Activated CD8-positive, alpha-beta memory T cell treated with anti-CD3 and anti-CD28 coated beads for 36 hours (primary cell): ENCODE results near the gene DDR1. TPM values are rescaled to one million over a fixed set of nuclear protein-coding genes. Genes with fewer than 3 reads are reported as not detected.

ENCODE experiments used
- CTCF ChIA-PET: fragments of 350-600 bp; sonication (Branson Sonifier 250); formaldehyde crosslinking; loops from one replicate; lab custom pipeline; 2021; ENCODE audit warnings: antibody characterized with exemption; lab: Charles Lee
- POLR2A ChIA-PET: fragments of 350-600 bp; sonication (Branson Sonifier 250); formaldehyde crosslinking; loops from one replicate; lab custom pipeline; 2021; ENCODE audit warnings: antibody characterized with exemption; lab: Charles Lee
- total RNA-seq, 2 experiments: library from RNA; stranded (reverse); gene quantifications; one replicate each; pipeline ENCODE4 v1.2.3, GENCODE V29; 2021

DDR1 gene
- total RNA-seq, 2 experiments from 2014 or later = 8.6 to 8.7 TPM

DNA sequence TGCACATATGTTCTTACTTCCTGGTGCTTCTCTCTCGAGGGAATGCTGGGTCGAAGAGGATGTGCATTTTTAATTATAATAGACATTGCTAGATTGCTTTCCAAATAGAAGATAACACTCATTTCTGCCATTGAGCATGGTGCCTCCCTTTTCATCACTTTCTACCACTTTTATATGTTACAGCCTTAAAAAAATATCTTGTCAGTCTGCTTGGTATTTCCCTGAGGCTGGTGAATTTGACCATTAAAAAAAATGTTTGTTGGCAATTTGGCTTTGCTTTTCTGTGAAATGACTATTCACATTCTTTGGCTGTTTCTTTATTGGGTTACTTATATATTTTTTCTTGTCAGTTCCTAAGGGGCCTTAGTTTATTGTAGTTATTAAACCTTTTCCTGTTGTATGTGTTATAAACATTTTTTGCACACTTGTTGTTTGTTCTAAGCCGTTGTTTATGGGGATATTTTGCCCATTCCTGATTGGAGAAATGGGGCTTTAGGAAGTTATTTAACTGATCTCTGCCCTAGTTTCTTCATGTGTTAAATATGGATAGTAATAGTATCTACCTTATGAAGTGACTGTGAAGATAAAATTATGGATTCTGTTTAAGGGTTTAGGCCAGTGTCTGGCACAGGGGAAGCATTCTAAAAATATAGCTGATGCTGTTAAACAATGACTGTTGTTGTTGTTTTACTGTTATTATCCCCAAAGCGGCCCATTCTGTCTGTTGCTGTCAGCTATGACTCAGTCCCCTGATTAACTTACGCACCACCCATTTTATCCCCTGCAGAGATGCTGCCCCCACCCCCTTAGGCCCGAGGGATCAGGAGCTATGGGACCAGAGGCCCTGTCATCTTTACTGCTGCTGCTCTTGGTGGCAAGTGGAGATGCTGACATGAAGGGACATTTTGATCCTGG is 3.8 kb downstream of the DDR1 start:
- ChIA-PET POLR2A (no interaction called here), CTCF (interaction anchor here (1.2 kb wide), 1 partner anchor 8 kb away, joined by 4 read pairs; no protein-coding TSS in a partner anchor)

DNA sequence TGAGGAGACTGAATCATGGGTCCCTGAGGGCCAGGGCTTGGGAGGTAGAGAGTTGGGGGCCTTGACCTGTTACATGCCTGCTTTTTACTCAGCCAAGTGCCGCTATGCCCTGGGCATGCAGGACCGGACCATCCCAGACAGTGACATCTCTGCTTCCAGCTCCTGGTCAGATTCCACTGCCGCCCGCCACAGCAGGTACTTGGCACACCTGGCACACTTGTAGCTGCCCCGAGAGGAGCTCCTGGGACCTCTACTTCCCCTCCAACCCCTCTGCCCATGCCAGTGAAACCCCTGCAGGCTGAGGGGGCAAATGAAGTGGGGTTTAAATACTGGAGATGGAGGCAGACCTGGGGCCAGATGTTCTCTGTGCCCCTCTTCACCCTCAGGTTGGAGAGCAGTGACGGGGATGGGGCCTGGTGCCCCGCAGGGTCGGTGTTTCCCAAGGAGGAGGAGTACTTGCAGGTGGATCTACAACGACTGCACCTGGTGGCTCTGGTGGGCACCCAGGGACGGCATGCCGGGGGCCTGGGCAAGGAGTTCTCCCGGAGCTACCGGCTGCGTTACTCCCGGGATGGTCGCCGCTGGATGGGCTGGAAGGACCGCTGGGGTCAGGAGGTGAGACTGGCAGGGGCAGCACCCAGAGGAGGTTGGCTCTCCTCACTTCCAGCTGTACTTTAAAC is 4.6 kb downstream of the DDR1 start:
- ChIA-PET CTCF (interaction anchor here (0.6 to 1.2 kb wide), 2 partner anchors 9 to 174 kb away, joined by 3 to 4 read pairs; no protein-coding TSS in a partner anchor), POLR2A (interaction anchor here (0.9 kb wide), 1 partner anchor 22 kb away, joined by 4 read pairs; no protein-coding TSS in a partner anchor)

DNA sequence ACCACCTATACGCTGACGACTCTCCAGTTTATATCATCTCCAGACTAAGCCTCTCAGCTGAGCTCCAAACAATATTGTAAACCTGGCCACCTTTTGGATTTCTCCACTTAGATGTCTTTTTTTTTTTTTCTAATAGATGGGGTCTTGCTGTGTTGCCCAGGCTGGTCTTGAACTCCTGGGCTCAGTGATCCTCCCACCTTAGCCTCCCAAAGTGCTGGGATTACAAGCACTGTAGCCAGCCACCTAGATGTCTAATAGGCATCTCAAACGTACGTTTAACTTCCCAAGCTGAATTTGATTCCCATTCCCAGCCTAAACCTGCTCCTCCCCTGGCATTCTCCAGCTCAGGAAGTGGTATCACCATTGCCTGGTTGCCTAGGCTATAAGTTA is 5.2 kb downstream of the DDR1 start:
- ChIA-PET POLR2A (interaction anchor here (0.9 kb wide), 1 partner anchor 23 kb away, joined by 4 read pairs; no protein-coding TSS in a partner anchor), CTCF (interaction anchor here (0.6 to 1.2 kb wide), 2 partner anchors 9 to 174 kb away, joined by 3 to 4 read pairs; no protein-coding TSS in a partner anchor)

DNA sequence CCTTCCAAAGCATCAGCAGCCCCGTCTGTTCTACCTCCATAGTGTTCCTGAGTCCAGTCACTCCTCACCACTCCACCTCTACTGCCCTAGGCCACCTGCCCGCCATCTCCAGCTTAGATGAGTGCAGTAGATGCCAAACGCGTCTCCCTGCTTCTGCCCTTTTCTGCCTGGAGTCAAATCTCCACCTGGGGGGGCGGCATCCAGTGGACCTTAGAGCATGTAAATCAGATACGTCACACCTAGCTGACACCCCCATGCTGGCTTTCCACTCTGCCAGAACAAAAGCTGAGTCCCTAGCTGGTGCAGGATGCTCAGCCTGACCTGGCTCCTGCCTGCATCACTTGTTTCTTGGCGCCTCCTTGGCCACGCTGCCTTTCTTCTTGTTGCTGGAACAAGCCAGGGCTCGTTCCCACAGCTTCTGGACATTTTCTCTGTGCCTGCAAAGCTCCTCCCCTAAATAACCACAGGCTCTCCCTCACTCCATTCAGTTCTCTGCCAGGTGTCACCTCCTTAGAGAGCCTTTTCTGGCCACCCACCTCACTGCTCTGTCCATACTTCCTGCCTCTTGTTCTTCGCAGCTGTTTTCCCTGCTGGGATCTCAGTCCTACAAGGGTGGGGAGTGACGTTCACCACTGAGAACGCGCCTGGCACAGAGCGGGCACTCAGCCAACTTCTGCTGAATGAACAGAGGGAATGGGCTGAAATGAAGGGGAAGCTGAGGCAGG is 5.8 kb downstream of the DDR1 start:
- POLR2A ChIA-PET = interaction anchor here (0.9 kb wide), 1 partner anchor 23 kb away, joined by 4 read pairs; no protein-coding TSS in a partner anchor
- CTCF ChIA-PET = no interaction called here

DNA sequence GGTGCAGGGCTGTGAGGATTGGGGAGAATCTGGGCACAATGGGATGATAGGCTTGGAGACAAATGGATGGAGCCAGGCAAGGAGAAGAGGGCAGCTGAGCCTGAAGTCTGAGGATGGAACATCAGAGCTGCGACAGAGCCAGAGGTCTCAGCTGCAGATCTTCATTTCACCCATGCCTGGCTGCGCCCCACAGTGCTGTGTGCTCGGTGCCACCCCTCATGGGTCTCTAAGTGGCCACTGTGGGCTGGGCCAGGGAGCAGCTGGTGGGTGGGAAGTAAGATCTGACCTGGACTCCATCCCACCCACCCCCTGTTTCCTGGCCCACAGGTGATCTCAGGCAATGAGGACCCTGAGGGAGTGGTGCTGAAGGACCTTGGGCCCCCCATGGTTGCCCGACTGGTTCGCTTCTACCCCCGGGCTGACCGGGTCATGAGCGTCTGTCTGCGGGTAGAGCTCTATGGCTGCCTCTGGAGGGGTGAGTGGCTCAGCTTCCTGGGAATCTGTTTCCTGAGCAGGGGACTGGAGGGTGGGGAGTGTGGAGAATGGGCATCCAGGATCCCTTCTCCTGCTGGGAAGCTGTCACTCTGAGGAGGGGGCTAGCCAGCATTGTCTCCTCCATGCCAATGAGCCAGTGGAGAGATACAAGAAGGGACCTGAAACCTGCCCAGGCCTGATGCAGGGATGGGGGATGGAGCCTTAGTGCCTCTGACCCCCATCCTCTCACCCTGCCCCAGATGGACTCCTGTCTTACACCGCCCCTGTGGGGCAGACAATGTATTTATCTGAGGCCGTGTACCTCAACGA is 6.5 kb downstream of the DDR1 start:
- CTCF ChIA-PET = no interaction called here
- POLR2A ChIA-PET = no interaction called here

DNA sequence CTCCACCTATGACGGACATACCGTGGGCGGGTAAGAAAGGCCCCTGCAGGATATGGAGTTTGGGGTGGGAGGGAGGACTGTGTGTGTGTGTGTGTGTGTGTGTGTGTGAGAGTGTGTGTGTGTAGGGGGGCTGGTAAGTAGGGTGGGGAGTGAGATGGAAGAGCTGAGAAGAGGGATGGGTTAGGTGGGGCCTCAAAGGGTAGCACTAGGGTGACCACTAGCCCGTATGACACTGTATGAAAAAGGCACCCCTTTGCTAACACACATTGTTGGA is 7.1 kb downstream of the DDR1 start:
- POLR2A ChIA-PET = no interaction called here
- CTCF ChIA-PET = no interaction called here

DNA sequence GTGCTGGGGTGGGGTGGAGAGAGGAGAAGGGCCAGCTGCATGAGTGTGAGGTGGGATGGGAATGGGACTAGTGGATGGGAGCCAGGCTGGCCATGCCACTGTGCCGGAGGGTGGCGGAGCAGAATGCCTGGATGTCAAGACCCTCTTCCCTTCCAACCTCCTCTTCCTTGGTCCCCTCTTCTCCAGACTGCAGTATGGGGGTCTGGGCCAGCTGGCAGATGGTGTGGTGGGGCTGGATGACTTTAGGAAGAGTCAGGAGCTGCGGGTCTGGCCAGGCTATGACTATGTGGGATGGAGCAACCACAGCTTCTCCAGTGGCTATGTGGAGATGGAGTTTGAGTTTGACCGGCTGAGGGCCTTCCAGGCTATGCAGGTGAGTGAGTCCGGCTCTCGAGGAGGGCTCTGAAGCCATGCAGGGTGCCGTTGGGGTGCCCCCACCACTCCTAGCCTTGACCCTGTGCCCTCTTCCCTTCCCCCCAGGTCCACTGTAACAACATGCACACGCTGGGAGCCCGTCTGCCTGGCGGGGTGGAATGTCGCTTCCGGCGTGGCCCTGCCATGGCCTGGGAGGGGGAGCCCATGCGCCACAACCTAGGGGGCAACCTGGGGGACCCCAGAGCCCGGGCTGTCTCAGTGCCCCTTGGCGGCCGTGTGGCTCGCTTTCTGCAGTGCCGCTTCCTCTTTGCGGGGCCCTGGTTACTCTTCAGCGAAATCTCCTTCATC is 7.7 kb downstream of the DDR1 start:
- ChIA-PET CTCF (no interaction called here), POLR2A (no interaction called here)

DNA sequence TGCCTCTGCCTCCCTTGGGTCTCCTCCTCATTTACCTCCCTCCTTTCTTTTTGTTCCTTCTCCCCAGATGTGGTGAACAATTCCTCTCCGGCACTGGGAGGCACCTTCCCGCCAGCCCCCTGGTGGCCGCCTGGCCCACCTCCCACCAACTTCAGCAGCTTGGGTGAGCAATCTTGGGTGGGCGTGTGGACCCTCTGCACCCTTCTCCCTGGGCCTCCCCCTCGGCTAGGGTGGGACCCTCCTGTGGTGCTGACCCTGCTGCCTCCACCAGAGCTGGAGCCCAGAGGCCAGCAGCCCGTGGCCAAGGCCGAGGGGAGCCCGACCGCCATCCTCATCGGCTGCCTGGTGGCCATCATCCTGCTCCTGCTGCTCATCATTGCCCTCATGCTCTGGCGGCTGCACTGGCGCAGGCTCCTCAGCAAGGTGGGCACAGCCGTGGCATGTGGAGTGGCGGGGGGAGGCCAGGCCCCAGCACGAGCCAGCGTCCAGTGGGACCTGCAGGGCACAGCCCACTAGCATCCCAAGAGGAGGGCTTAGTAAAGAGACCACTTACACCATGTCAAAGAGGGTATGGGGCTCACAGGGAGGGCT is 8.8 kb downstream of the DDR1 start:
- ChIA-PET POLR2A (no interaction called here), CTCF (interaction anchor here (0.8 kb wide), 1 partner anchor 1963 kb away, joined by 3 read pairs; no protein-coding TSS in a partner anchor)

DNA sequence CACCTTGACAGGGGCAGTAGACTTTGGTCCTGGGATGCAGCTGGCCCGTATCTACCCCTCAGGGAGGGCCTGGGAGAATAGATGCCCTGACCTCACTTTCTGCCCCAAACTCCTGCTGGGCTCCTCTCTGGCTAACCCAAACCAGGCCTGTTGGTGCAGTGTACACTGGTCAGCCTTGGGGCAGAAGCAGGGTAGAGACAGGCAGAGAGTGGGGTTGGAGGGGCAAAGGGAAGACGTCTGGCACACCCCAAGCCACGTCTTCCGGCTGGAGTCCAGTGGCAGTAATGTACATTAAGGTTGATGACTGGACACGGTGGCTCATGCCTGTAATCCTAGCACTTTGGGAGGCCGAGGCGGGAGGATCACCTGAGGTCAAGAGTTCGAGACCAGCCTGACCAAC is 9.3 kb downstream of the DDR1 start:
- CTCF ChIA-PET = no interaction called here
- POLR2A ChIA-PET = no interaction called here

DNA sequence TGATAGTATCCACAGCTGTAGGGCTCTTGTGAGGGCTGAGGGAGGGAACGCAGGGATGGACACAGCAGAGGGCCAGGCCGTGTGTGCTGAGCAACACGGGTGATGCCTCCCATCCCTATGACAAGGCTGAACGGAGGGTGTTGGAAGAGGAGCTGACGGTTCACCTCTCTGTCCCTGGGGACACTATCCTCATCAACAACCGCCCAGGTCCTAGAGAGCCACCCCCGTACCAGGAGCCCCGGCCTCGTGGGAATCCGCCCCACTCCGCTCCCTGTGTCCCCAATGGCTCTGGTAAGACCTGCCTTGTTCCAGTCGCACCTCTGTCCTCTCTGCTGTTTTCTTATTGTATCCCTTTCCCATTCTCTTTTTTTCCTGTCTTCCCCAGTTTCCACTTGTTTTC is 10.1 kb downstream of the DDR1 start:
- CTCF ChIA-PET = no interaction called here
- POLR2A ChIA-PET = no interaction called here

DNA sequence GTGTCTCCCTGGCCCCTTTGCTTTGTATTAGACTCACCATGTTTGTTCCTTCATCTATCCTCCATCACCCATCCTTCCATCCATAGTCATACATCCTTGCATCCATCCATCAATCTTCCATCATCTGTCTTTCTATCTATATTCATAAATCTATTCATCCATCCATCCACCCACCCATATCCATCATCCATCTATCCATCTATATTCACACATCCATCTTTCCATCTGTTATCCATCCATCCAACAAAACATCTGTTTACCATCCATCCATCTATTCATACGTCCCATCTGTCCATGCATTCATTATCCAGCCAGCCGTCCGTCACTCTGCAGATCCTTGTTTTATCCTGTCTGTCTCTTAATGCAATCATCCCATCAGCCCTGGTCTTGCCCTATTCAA is 10.6 kb downstream of the DDR1 start:
- POLR2A ChIA-PET = no interaction called here
- CTCF ChIA-PET = no interaction called here

DNA sequence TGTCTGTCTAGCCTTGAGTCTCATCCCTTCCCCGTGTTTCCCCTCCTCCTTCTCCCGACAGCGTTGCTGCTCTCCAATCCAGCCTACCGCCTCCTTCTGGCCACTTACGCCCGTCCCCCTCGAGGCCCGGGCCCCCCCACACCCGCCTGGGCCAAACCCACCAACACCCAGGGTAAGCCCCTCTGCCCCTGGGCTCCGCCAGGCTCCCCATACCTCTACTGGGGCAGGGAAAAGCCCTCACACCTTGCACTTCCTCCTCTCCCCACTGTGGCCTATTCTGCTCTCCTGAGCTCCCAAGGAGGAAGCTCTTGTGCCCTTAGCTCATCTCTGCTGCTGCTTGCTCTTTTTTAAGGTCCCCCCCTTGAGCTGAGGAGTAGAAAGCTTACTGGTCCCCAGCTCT is 11.0 kb downstream of the DDR1 start:
- POLR2A ChIA-PET = no interaction called here
- CTCF ChIA-PET = interaction anchor here (0.9 to 1.3 kb wide), 2 partner anchors 14 to 18 kb away, joined by 3 read pairs; partner anchors contain the start of gene VARS2

DNA sequence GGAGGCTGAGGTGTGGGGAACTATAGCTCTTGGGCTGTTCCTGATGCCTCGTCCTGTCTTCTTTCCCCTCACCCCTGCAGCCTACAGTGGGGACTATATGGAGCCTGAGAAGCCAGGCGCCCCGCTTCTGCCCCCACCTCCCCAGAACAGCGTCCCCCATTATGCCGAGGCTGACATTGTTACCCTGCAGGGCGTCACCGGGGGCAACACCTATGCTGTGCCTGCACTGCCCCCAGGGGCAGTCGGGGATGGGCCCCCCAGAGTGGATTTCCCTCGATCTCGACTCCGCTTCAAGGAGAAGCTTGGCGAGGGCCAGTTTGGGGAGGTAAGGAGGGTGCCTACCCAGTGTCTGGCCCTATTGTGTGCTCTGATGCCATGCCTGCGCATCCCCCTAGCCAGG is 12.2 kb downstream of the DDR1 start:
- CTCF ChIA-PET = interaction anchor here (1.0 to 1.3 kb wide), 3 partner anchors 10 to 62 kb away, joined by 3 read pairs; partner anchors contain the start of gene VARS2
- POLR2A ChIA-PET = no interaction called here

DNA sequence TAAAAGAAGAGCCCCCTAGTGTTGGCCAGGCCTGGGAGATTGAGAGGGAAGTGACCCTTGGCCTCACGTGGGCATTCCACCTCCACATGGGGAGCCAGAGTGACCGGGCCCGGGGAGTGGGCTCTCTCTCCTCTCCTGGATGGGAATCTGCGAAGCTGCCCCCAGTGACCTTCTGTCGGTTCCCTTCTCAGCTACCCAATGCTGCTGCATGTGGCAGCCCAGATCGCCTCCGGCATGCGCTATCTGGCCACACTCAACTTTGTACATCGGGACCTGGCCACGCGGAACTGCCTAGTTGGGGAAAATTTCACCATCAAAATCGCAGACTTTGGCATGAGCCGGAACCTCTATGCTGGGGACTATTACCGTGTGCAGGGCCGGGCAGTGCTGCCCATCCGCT is 13.6 kb downstream of the DDR1 start:
- ChIA-PET CTCF (no interaction called here), POLR2A (no interaction called here)

DNA sequence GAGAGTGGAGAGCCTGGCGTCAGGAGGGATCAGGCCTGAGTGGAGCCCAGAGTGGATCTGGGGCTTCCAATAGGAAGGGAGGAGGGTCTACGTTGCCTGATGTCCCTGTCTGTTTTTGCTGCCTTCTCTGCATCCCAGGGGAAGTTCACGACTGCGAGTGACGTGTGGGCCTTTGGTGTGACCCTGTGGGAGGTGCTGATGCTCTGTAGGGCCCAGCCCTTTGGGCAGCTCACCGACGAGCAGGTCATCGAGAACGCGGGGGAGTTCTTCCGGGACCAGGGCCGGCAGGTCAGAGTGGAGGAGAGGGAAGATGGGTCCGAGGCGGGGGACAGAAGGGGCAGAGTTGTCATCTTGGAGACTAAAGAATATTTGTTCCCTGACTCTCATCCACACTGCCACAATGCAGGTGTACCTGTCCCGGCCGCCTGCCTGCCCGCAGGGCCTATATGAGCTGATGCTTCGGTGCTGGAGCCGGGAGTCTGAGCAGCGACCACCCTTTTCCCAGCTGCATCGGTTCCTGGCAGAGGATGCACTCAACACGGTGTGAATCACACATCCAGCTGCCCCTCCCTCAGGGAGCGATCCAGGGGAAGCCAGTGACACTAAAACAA is 14.5 kb downstream of the DDR1 start:
- POLR2A ChIA-PET = no interaction called here
- CTCF ChIA-PET = interaction anchor here (1.3 kb wide), 1 partner anchor 16 kb away, joined by 4 read pairs; no protein-coding TSS in a partner anchor

DNA sequence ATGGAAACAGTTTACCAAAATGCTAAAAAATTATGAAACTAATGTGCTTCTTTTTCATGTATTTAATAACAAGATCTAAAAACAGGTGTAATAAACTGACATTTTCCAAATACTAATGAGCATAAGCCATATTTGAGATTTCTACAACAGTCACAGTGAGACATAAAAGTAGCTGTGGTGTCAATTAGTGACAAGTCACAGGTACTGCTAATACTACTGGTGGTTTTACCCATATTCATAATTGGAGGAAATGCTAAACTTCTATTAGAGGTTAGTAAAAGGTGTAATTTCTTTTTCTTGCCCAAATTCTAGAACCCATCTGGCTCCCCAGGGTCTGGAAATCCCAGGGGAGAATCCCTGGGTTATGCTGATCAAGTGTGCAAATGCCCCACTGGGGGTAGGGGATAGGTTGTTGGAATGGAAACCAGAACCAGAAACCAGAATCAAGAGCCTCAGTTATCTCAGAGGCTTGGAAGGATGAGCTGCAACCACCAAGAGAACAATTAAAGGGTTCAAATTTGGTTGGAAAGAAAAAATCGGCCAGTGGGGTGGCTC is 16.6 kb downstream of the DDR1 start:
- POLR2A ChIA-PET = no interaction called here
- CTCF ChIA-PET = interaction anchor here (0.9 to 1.2 kb wide), 2 partner anchors 14 to 18 kb away, joined by 3 read pairs; no protein-coding TSS in a partner anchor

DNA sequence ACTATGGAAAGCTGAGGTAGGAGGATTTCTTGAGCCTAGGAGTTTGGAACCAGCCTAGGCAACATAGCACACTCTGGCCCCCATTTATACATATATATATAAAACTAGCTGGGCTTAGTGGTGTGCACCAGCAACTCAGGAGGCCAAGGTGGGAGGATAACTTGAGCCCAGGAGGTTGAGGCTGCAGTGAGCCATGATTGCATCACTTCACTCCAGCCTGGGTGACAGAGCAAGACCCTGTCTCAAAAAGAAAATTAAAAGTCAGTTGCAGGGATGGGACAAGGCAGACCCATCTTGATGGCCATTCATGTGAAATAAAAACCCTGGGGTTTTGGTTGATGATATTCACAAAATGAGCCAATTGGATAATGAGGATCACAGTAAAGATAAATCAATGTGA is 17.1 kb downstream of the DDR1 start:
- POLR2A ChIA-PET = no interaction called here

More for the DNA sequence above, 17.1 kb downstream of the DDR1 start:
- CTCF ChIA-PET = interaction anchor here (0.9 to 1.1 kb wide), 2 partner anchors 18 to 170 kb away, joined by 3 to 5 read pairs; no protein-coding TSS in a partner anchor
